MCF 10A (cell line): ENCODE data around the gene MPV17L. TPM values are rescaled to one million over a fixed set of nuclear protein-coding genes. Genes with fewer than 3 reads are reported as not detected.
"Not testable (repeated sequence)": the region's sequence is repeated elsewhere in the genome, so short reads cannot be mapped to it uniquely, and the experiment has no call there.

Experiments used
- BruUV-seq: library from RNA; stranded (reverse); fragments of 400-500 nt; replicated peaks from 2 replicates; lab custom pipeline; 2021; lab: Mats Ljungman, UMichigan
- CTCF ChIA-PET: fragments of 300-600 bp; sonication (Branson Sonifier 250); formaldehyde crosslinking; extraction: SDS; loops from one replicate; lab custom pipeline; 2021; ENCODE audit warnings: antibody characterized with exemption, inconsistent platforms; lab: Yijun Ruan, JAX
- POLR2A ChIA-PET: fragments of 300-600, 350-650 bp; sonication (Branson Sonifier 250); formaldehyde crosslinking; extraction: SDS; loops from one replicate; lab custom pipeline; 2020; ENCODE audit warnings: antibody characterized with exemption, inconsistent platforms; lab: Yijun Ruan, JAX
- DNase-seq: peaks from one replicate; pipeline ENCODE4 v3.0.0-alpha.2; 2018; ENCODE audit not compliant: unreplicated experiment
- H3K27ac Mint-ChIP-seq: one replicate; pipeline ENCODE4 v1.8.0; 2022; ENCODE audit warnings: mild to moderate bottlenecking, low read depth, mixed read lengths; ENCODE audit not compliant: unreplicated experiment
- H3K27me3 Mint-ChIP-seq: one replicate; pipeline ENCODE4 v1.8.0; 2022; ENCODE audit warnings: mixed read lengths; ENCODE audit not compliant: insufficient read depth, unreplicated experiment
- H3K36me3 Mint-ChIP-seq: one replicate; pipeline ENCODE4 v1.8.0; 2022; ENCODE audit warnings: mild to moderate bottlenecking, moderate library complexity, mixed read lengths; ENCODE audit not compliant: insufficient read depth, unreplicated experiment
- H3K4me1 Mint-ChIP-seq: one replicate; pipeline ENCODE4 v1.8.0; 2022; ENCODE audit warnings: mixed read lengths; ENCODE audit not compliant: insufficient read depth, unreplicated experiment
- H3K4me3 Mint-ChIP-seq: one replicate; pipeline ENCODE4 v1.8.0; 2022; ENCODE audit warnings: mild to moderate bottlenecking, moderate library complexity, mixed read lengths; ENCODE audit not compliant: unreplicated experiment
- H3K9me3 Mint-ChIP-seq: one replicate; pipeline ENCODE4 v1.8.0; 2022; ENCODE audit warnings: mixed read lengths; ENCODE audit not compliant: unreplicated experiment
- CTCF ChIP-seq: fragments of 200-600 bp; IDR thresholded peaks from one replicate; pipeline ENCODE4 v1.8.0; 2022; ENCODE audit warnings: antibody characterized with exemption, mild to moderate bottlenecking; ENCODE audit not compliant: unreplicated experiment
- intact Hi-C: fragments of 100-400 bp; cut with micrococcal nuclease; formaldehyde crosslinking; loops from 2 replicates; pipeline ENCODE4 v1.14.1; 2022
- total RNA-seq: library from RNA; stranded (reverse); gene quantifications from 2 replicates; pipeline ENCODE4 v1.2.3, GENCODE V29; 2022

Gene MPV17L
- total RNA-seq, 1 experiment from 2014 or later, result not detected

- no peak for DNase-seq
- Mint-ChIP-seq H3K9me3 (no peaks in the 10 kb centered on the region), H3K4me1 (peaks cover 12% of the 10 kb centered on the region), H3K4me3 (no peak overlapping the region), H3K27ac (no peak overlapping the region), H3K27me3 (no peaks in the 10 kb centered on the region), H3K36me3 (no peaks in the 10 kb centered on the region)
- POLR2A ChIA-PET, result no interaction called here
- CTCF ChIA-PET, result interaction anchor here (0.7 kb wide), 1 partner anchor 130 kb away, joined by 5 read pairs; no protein-coding TSS in a partner anchor
- BruUV-seq, result no TSS peak
- no peak for TF ChIP-seq CTCF
- intact Hi-C loops, result no loop called here
These were observed 21.6 kb downstream of the MPV17L start for GRCh38 chr16:15417197-15417596.

GRCh38 chr16:15418206-15418605, 22.7 kb downstream of the MPV17L start:
- Mint-ChIP-seq H3K27ac (no peak overlapping the region), H3K4me3 (no peak overlapping the region), H3K36me3 (no peaks in the 10 kb centered on the region), H3K4me1 (peaks cover 12% of the 10 kb centered on the region), H3K9me3 (no peaks in the 10 kb centered on the region), H3K27me3 (no peaks in the 10 kb centered on the region)
- DNase-seq, result no peak
- TF ChIP-seq CTCF, result no peak
- POLR2A ChIA-PET, result no interaction called here
- intact Hi-C loops, result no loop called here
- CTCF ChIA-PET, result interaction anchor here (0.6 kb wide), 1 partner anchor 89 kb away, joined by 3 read pairs; no protein-coding TSS in a partner anchor
- no TSS peak for BruUV-seq

- H3K4me1 Mint-ChIP-seq, H3K4me3 Mint-ChIP-seq, H3K9me3 Mint-ChIP-seq, DNase-seq, H3K36me3 Mint-ChIP-seq, intact Hi-C loops, H3K27ac Mint-ChIP-seq, CTCF ChIA-PET, POLR2A ChIA-PET, BruUV-seq, H3K27me3 Mint-ChIP-seq: not testable (repeated sequence)
These were observed 26.1 kb downstream of the MPV17L start for GRCh38 chr16:15421696-15422095.

GRCh38 chr16:15422222-15422621, 26.7 kb downstream of the MPV17L start:
- H3K27me3 Mint-ChIP-seq, result no peaks in the 10 kb centered on the region
- DNase-seq, result no peak
- no peaks in the 10 kb centered on the region for H3K4me1 Mint-ChIP-seq
- no peaks in the 10 kb centered on the region for H3K9me3 Mint-ChIP-seq
- ChIA-PET POLR2A (no interaction called here), CTCF (interaction anchor here (0.9 kb wide), 1 partner anchor 706 kb away, joined by 3 read pairs; no protein-coding TSS in a partner anchor)
- no peak overlapping the region for H3K27ac Mint-ChIP-seq
- BruUV-seq, result no TSS peak
- no peak for TF ChIP-seq CTCF
- no peaks in the 10 kb centered on the region for H3K36me3 Mint-ChIP-seq
- H3K4me3 Mint-ChIP-seq, result no peak overlapping the region
- intact Hi-C loops, result no loop called here
